HCT116 (cell line): Measurements from ENCODE around the gene TF.

Source experiments
- EZH2 ChIP-seq: fragments of 200-600 bp; sonication (generic); IDR thresholded peaks from 2 replicates; pipeline ENCODE4 v1.6.1; 2017; ENCODE audit warnings: antibody characterized with exemption, mixed run types
- POLR2A ChIP-seq: IDR thresholded peaks from 2 replicates; pipeline ENCODE4 v1.7.0; 2011; ENCODE audit warnings: borderline replicate concordance; ENCODE audit not compliant: insufficient read depth, insufficient read length; ENCODE audit errors: extremely low read depth
- POLR2AphosphoS5 ChIP-seq: IDR thresholded peaks from 2 replicates; pipeline ENCODE4 v1.6.1; 2011; ENCODE audit warnings: mild to moderate bottlenecking, low read depth, low read length, moderate library complexity
- RAD21 ChIP-seq: IDR thresholded peaks from 2 replicates; pipeline ENCODE4 v1.6.1; 2012; ENCODE audit warnings: low read depth, mild to moderate bottlenecking
- SIN3A ChIP-seq: IDR thresholded peaks from 2 replicates; pipeline ENCODE4 v1.6.1; 2012; ENCODE audit warnings: low read depth
- SRF ChIP-seq: IDR thresholded peaks from 2 replicates; pipeline ENCODE4 v1.6.1; 2012; ENCODE audit warnings: low read depth
- TF ChIP-seq, protein P1 (sequence below): IDR thresholded peaks from 2 replicates; pipeline ENCODE4 v1.6.1; 2012; ENCODE audit warnings: low read depth
- TF ChIP-seq, protein P2 (sequence below), 3 experiments: fragments of 200-600 bp in 1 of 3; sonication (generic) in 1 of 3; IDR thresholded peaks in 2 of 3; conservative IDR thresholded peaks in 1 of 3; 2 replicates each; pipeline ENCODE4 v1.5.1; 2012 to 2017; ENCODE audit warnings: low read depth in 2 of 3, low read length in 2 of 3, antibody characterized with exemption in 1 of 3, borderline replicate concordance in 1 of 3, control low read depth in 1 of 3, mild to moderate bottlenecking in 1 of 3, mixed read lengths in 1 of 3, mixed run types in 1 of 3, moderate library complexity in 1 of 3; ENCODE audit not compliant: insufficient read depth in 1 of 3
- TF ChIP-seq, protein P3 (sequence below): IDR thresholded peaks from 2 replicates; pipeline ENCODE4 v1.6.1; 2012
- TF ChIP-seq, protein P4 (sequence below): IDR thresholded peaks from 2 replicates; pipeline ENCODE4 v1.6.1; 2011; ENCODE audit warnings: mild to moderate bottlenecking, low read length, moderate library complexity; ENCODE audit not compliant: insufficient replicate concordance; ENCODE audit errors: extremely low read depth

DNA sequence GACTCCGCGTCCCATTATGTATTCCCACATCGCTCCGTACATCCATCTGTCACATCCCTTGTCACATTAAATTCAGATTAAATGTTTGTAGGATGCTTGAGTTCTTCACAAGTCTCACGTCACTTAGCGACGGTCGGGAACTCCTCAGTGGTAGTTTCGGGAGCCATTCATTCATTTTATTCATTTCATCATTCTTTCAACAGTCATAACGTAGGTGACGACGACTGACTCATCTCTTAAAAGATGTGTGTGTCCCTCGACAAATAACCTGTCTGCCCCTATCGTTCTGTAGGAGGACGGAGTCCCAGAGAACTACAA, 59.1 kb downstream of the TF start:
- TF ChIP-seq, protein P1, sequence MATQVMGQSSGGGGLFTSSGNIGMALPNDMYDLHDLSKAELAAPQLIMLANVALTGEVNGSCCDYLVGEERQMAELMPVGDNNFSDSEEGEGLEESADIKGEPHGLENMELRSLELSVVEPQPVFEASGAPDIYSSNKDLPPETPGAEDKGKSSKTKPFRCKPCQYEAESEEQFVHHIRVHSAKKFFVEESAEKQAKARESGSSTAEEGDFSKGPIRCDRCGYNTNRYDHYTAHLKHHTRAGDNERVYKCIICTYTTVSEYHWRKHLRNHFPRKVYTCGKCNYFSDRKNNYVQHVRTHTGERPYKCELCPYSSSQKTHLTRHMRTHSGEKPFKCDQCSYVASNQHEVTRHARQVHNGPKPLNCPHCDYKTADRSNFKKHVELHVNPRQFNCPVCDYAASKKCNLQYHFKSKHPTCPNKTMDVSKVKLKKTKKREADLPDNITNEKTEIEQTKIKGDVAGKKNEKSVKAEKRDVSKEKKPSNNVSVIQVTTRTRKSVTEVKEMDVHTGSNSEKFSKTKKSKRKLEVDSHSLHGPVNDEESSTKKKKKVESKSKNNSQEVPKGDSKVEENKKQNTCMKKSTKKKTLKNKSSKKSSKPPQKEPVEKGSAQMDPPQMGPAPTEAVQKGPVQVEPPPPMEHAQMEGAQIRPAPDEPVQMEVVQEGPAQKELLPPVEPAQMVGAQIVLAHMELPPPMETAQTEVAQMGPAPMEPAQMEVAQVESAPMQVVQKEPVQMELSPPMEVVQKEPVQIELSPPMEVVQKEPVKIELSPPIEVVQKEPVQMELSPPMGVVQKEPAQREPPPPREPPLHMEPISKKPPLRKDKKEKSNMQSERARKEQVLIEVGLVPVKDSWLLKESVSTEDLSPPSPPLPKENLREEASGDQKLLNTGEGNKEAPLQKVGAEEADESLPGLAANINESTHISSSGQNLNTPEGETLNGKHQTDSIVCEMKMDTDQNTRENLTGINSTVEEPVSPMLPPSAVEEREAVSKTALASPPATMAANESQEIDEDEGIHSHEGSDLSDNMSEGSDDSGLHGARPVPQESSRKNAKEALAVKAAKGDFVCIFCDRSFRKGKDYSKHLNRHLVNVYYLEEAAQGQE, result no peak
- TF ChIP-seq, protein P2, sequence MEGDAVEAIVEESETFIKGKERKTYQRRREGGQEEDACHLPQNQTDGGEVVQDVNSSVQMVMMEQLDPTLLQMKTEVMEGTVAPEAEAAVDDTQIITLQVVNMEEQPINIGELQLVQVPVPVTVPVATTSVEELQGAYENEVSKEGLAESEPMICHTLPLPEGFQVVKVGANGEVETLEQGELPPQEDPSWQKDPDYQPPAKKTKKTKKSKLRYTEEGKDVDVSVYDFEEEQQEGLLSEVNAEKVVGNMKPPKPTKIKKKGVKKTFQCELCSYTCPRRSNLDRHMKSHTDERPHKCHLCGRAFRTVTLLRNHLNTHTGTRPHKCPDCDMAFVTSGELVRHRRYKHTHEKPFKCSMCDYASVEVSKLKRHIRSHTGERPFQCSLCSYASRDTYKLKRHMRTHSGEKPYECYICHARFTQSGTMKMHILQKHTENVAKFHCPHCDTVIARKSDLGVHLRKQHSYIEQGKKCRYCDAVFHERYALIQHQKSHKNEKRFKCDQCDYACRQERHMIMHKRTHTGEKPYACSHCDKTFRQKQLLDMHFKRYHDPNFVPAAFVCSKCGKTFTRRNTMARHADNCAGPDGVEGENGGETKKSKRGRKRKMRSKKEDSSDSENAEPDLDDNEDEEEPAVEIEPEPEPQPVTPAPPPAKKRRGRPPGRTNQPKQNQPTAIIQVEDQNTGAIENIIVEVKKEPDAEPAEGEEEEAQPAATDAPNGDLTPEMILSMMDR (IDR thresholded peaks at IDR 0.05 in 2 of 3, conservative IDR thresholded peaks at IDR 0.05 in 1 of 3; ENCODE audit: borderline replicate concordance in 1 of 3, insufficient read depth in 1 of 3, low read depth in 2 of 3, low read length in 2 of 3), result no peak
- TF ChIP-seq EZH2 (no peak), POLR2A (no peak), POLR2AphosphoS5 (no peak), SRF (no peak), RAD21 (no peak), SIN3A (no peak)
- TF ChIP-seq, protein P3, sequence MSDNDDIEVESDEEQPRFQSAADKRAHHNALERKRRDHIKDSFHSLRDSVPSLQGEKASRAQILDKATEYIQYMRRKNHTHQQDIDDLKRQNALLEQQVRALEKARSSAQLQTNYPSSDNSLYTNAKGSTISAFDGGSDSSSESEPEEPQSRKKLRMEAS, result no peak
- TF ChIP-seq, protein P4, sequence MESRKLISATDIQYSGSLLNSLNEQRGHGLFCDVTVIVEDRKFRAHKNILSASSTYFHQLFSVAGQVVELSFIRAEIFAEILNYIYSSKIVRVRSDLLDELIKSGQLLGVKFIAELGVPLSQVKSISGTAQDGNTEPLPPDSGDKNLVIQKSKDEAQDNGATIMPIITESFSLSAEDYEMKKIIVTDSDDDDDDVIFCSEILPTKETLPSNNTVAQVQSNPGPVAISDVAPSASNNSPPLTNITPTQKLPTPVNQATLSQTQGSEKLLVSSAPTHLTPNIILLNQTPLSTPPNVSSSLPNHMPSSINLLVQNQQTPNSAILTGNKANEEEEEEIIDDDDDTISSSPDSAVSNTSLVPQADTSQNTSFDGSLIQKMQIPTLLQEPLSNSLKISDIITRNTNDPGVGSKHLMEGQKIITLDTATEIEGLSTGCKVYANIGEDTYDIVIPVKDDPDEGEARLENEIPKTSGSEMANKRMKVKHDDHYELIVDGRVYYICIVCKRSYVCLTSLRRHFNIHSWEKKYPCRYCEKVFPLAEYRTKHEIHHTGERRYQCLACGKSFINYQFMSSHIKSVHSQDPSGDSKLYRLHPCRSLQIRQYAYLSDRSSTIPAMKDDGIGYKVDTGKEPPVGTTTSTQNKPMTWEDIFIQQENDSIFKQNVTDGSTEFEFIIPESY, result no peak
